ENCODE data around the gene OR5V1. TPM values are rescaled to one million over a fixed set of nuclear protein-coding genes. Genes with fewer than 3 reads are reported as not detected.
A peak's percentile ranks its signal among the peaks of the same experiment; 100 is the strongest.
"Not testable (repeated sequence)": the region's sequence is repeated elsewhere in the genome, so short reads cannot be mapped to it uniquely, and the experiment has no call there.

Gene OR5V1
- total RNA-seq, 4 donors from 2014 or later = not detected

DNA sequence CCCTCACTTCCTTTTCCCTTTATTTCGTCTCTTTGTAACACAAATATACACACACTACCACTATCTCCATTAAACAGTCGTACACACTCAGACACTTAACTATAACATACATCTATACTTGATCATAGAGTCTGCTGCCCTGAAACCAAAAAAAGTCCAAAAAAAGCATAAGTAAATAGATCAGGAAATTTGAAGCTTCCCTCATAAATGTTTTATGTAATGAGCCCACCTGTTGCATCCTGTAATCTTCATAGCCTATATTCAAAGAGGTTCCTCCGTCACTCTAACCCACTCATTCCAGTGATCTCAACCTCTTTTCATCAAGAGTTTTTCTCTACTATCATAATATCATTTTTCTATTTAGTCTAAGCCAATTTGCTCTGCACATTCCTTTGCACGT, 19.9 kb upstream of the OR5V1 start:
- Histone ChIP-seq H3K27me3 (no peaks in the 10 kb centered on the region), H3K9me3 (no peaks in the 10 kb centered on the region), H3K27ac (no peak overlapping the region), H3K4me1 (no peaks in the 10 kb centered on the region), H3K36me3 (no peaks in the 10 kb centered on the region), H3K4me3 (no peak overlapping the region)
- intact Hi-C loops (cut with DNase I) = no loop called here
- no peak for TF ChIP-seq POLR2A (IDR thresholded peaks at IDR 0.05)
- TF ChIP-seq, protein P1, sequence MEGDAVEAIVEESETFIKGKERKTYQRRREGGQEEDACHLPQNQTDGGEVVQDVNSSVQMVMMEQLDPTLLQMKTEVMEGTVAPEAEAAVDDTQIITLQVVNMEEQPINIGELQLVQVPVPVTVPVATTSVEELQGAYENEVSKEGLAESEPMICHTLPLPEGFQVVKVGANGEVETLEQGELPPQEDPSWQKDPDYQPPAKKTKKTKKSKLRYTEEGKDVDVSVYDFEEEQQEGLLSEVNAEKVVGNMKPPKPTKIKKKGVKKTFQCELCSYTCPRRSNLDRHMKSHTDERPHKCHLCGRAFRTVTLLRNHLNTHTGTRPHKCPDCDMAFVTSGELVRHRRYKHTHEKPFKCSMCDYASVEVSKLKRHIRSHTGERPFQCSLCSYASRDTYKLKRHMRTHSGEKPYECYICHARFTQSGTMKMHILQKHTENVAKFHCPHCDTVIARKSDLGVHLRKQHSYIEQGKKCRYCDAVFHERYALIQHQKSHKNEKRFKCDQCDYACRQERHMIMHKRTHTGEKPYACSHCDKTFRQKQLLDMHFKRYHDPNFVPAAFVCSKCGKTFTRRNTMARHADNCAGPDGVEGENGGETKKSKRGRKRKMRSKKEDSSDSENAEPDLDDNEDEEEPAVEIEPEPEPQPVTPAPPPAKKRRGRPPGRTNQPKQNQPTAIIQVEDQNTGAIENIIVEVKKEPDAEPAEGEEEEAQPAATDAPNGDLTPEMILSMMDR (IDR thresholded peaks at IDR 0.05) = no peak
- DNase-seq = no peak
- 50% methylated on average over 4 of the region's 4 CpGs for WGBS, 2 donors

DNA sequence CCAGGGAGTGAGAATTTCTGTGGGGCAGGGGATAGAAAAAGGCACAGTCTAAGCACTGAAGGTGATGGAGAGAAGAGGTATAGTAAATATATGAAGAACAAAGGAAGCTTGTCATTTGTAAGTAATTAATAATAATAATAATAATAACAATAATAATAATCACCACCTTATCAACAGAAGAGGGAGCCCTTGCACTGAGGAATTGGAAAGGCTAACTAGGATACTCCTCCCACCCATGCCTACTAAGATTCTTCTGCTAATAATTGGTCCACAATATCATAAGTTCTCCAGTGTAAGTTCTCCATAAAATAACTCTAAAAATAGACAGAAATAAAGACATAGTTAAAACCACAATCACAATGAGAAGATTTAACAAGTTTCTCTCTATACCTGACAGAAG, 7.3 kb upstream of the OR5V1 start:
- intact Hi-C loops (cut with DNase I) = no loop called here
- Histone ChIP-seq H3K4me3 (no peak overlapping the region), H3K36me3 (no peaks in the 10 kb centered on the region), H3K27ac (no peak overlapping the region), H3K9me3 (no peaks in the 10 kb centered on the region), H3K27me3 (no peaks in the 10 kb centered on the region), H3K4me1 (no peaks in the 10 kb centered on the region)
- no peak for DNase-seq
- TF ChIP-seq POLR2A (IDR thresholded peaks at IDR 0.05) = no peak
- TF ChIP-seq, protein P1 (IDR thresholded peaks at IDR 0.05) = peak in 1 of 6 experiments; percentile 13

DNA sequence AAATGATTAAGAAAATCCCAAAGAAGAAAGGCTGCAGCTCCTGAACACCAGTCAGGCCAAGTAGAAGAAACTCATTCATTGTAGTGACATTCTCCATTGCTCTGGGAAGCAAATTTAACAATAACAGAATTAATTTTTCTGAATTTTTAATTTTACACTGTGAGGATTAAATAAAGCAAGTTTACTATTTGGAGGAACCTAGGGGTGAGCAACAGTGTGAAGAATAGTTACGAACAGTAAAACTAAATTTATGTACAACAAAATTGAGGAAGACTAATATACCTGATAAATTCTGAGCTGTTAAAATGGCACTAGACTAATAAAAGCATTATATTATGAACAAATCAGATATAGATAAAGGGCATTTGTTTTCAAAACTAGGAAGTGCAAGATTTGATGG, 6.5 kb upstream of the OR5V1 start, which contains the start of gene OR12D3:
TSS of gene OR12D3 (minus strand) at position 101 of the 400 bp plus-strand sequence. CDS start at position 97, 4 bp downstream.
- Histone ChIP-seq H3K9me3 (no peaks in the 10 kb centered on the region), H3K4me1 (no peaks in the 10 kb centered on the region), H3K27me3 (no peaks in the 10 kb centered on the region), H3K4me3 (no peak within 1 kb of the TSS), H3K27ac (no peak within 1 kb of the TSS), H3K36me3 (no peaks in the 10 kb centered on the region)
- intact Hi-C loops (cut with DNase I) = no loop called here
- WGBS, 2 donors = 89 to 100% methylated on average over 1 of the region's 1 CpG
- no peak for TF ChIP-seq POLR2A (IDR thresholded peaks at IDR 0.05)
- TF ChIP-seq, protein P1 (IDR thresholded peaks at IDR 0.05) = no peak
- no peak for DNase-seq

DNA sequence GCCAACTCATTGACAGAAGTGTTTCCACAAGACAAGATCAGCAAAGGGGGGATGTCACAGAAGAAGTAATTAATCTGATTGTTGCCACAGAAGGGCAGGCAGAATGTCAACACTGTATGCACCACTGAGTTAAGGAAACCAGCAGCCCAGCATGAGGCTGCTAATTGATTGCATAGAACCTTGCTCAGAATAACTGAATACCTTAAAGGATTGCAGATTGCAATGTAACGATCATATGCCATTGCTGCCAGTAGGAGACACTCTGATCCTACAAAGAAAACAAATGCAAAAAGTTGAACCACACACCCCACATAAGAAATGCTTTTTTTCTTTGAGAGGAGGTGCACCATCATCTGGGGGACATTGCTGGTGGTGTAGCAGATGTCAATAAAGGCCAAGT, 13.1 kb downstream of the OR5V1 start:
- Histone ChIP-seq H3K4me3 (no peak overlapping the region), H3K4me1 (no peaks in the 10 kb centered on the region), H3K27ac (no peak overlapping the region), H3K9me3 (peaks cover 0 to 1% (median 0%) of the 10 kb centered on the region in 3 donors), H3K36me3 (no peaks in the 10 kb centered on the region), H3K27me3 (no peaks in the 10 kb centered on the region)
- DNase-seq = no peak
- 35 to 47% methylated on average over 1 of the region's 1 CpG for WGBS, 2 donors
- intact Hi-C loops (cut with DNase I) = no loop called here
- TF ChIP-seq, protein P1 (IDR thresholded peaks at IDR 0.05) = no peak
- TF ChIP-seq POLR2A (IDR thresholded peaks at IDR 0.05) = no peak

DNA sequence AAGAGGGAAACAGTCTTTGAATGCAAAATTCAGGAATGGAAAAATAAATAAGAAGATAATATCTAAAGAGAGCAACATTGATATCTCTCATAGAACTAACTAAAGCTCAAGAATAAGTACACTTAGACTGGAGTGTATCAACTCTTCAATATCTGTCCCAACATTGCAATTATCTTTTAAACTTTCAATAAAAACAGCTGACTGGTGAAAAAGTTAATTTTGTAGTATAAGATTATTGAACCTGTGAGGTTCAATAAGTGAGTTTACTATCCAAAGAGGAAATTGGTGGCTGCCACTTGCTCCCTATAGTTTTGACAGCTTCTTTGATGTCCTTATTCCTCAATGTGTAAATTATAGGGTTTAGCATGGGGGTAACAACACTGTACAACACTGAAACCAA, 13.7 kb downstream of the OR5V1 start:
- no peak for TF ChIP-seq POLR2A (IDR thresholded peaks at IDR 0.05)
- TF ChIP-seq, protein P1 (IDR thresholded peaks at IDR 0.05) = no peak
- peaks cover 0 to 5% (median 0%) of the 10 kb centered on the region in 3 donors for H3K9me3 ChIP-seq
- intact Hi-C loops (cut with DNase I) = no loop called here

DNA sequence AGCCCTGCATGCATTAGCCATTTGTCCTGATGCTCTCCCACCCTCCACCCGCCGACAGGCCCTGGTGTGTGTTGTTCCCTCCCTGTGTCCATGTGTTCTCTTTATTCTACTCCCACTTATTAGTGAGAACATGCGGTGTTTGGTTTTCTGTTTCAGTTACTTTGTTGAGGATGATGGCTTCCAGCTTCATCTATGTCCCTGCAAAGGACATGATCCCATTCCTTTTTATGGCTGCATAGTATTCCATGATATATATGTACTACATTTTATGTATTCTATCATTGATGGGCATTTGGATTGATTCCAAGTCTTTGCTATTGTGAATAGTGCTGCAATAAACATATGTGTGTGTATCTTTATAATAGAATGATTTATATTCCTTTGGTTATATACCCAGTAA, 19.3 kb downstream of the OR5V1 start:
- H3K4me3 ChIP-seq; H3K4me1 ChIP-seq; H3K36me3 ChIP-seq; intact Hi-C loops (cut with DNase I); H3K9me3 ChIP-seq; H3K27me3 ChIP-seq; DNase-seq; H3K27ac ChIP-seq: not testable (repeated sequence)
- WGBS, 2 donors = 95 to 97% methylated on average over 3 of the region's 3 CpGs

More for the DNA sequence above, 13.7 kb downstream of the OR5V1 start:
- H3K4me1 ChIP-seq = no peaks in the 10 kb centered on the region
- no peak overlapping the region for H3K4me3 ChIP-seq
- H3K27me3 ChIP-seq = no peaks in the 10 kb centered on the region
- H3K36me3 ChIP-seq = no peaks in the 10 kb centered on the region
- no peak for DNase-seq
- no peak overlapping the region for H3K27ac ChIP-seq

Data from esophagus squamous epithelium (tissue), 5 donors.